ENCODE measurements around the gene GALNT10.

GRCh38 chr5:154351141-154351540, 160.6 kb downstream of the GALNT10 start:
- no peak for TF ChIP-seq CTCF (IDR thresholded peaks at IDR 0.05 in 2 of 3, conservative IDR thresholded peaks at IDR 0.05 in 1 of 3; ENCODE audit: control insufficient read depth in 2 of 3, extremely low read depth in 1 of 3, insufficient read depth in 1 of 3, low read depth in 3 of 3, low read length in 3 of 3)
- TF ChIP-seq POLR2AphosphoS5 (IDR thresholded peaks at IDR 0.05; ENCODE audit: low read length), result no peak
- no peak for TF ChIP-seq JUND (IDR thresholded peaks at IDR 0.05; ENCODE audit: low read depth, low read length)
- no peak for TF ChIP-seq RELB (IDR thresholded peaks at IDR 0.05; ENCODE audit: low read depth)
- TF ChIP-seq BACH1 (IDR thresholded peaks at IDR 0.05; ENCODE audit: borderline replicate concordance), result no peak
- TF ChIP-seq CBX3 (IDR thresholded peaks at IDR 0.05; ENCODE audit: borderline replicate concordance, low read depth), result no peak
- TF ChIP-seq POU2F2 (IDR thresholded peaks at IDR 0.05; ENCODE audit: borderline replicate concordance, low read depth, low read length), result no peak
- TF ChIP-seq POLR2A (IDR thresholded peaks at IDR 0.05; ENCODE audit: low read depth, low read length), result no peak
- no peak for TF ChIP-seq RCOR1 (conservative IDR thresholded peaks at IDR 0.05; ENCODE audit: low read depth, low read length)
- no peak for TF ChIP-seq KDM1A (IDR thresholded peaks at IDR 0.05; ENCODE audit: borderline replicate concordance)
- TF ChIP-seq SUZ12 (IDR thresholded peaks at IDR 0.05; ENCODE audit: unreplicated experiment), result no peak
- TF ChIP-seq TAF1 (IDR thresholded peaks at IDR 0.05; ENCODE audit: borderline replicate concordance, low read depth, low read length), result no peak
